ENCODE data around the gene ZC3H13. TPM values are rescaled to one million over a fixed set of nuclear protein-coding genes. Genes with fewer than 3 reads are reported as not detected.

ZC3H13 gene
- total and polyA plus RNA-seq, 2 of the 4 experiments (the other 2 are of a cell fraction): 7.7 to 10.8 TPM

DNA sequence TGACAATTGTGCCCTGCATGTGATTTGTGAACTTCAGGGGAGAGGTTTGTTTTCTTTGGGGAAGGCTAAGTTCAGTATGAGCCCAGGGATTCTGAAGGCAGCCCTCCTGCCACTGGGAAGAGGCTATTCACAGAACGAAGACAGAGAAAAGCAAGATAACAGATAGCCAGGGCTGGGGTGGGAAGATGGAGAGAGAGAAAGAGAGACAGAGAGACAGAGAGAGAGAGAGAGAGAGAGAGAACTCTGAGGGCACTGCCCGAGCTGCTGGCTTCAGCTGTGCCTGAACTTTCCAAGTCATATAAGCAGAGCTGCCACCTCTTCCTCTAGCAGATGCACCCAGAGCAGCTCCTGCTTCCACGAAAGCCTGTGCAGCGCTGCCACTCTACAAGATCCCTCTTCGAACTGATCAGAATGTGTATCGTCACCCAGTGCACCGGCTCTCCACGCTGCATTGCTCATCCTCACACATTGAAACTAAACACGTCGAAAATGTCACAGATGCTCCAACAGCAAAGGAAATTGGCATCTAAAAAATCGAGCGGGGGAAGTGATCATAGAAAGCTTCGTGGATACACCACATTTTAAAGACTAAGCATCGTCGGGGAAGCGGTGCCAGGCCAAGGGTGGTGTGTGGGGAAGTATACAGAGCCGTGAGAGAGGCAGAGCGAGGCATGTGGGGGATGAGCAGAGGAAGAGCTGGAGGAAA, 119.2 kb downstream of the ZC3H13 start:
- H3K9me3 ChIP-seq (ENCODE audit: control insufficient read depth, insufficient read depth, low read length): no peaks in the 10 kb centered on the region
- no peaks in the 10 kb centered on the region for H3K79me1 ChIP-seq (ENCODE audit: low read depth in 1 of 2, low read length in 2 of 2)
- H2BK5ac ChIP-seq (ENCODE audit: low read depth, low read length, poor library complexity, severe bottlenecking): no peak overlapping the region
- POLR2A ChIA-PET (ENCODE audit: unreplicated experiment): no interaction called here
- DNase-seq (no peak), ATAC-seq (ENCODE audit: low read depth) (no peak)
- H3K9me1 ChIP-seq (ENCODE audit: insufficient read depth, low read length): no peaks in the 10 kb centered on the region
- in situ Hi-C loops (cut with MboI; ENCODE audit: low sequenced_read_pairs): no loop called here
- H3K4me2 ChIP-seq (ENCODE audit: low read depth, low read length): no peak overlapping the region
- dilution Hi-C loops (cut with HindIII; ENCODE audit: low sequenced_read_pairs, unreplicated experiment): no loop called here
- H3K27ac ChIP-seq (ENCODE audit: insufficient read depth, low read length): no peak overlapping the region
- no peak overlapping the region for H2BK120ac ChIP-seq (ENCODE audit: low read depth, low read length)
- 60% methylated on average over 9 of the region's 18 CpGs; no CpG with 5 or more reads in 1 of the 2 experiments for WGBS, 2 experiments (ENCODE audit: extremely low coverage in 2 of 2, insufficient read length in 1 of 2)
- no TSS peak for BruUV-seq (replicated peaks)
- no peak overlapping the region for H2BK20ac ChIP-seq (ENCODE audit: low read depth, low read length)
- H3K4ac ChIP-seq (ENCODE audit: low read depth, low read length): no peak overlapping the region
- CTCF ChIA-PET: interaction anchor here (1.7 kb wide), 1 partner anchor 10 kb away, joined by 4 read pairs; no protein-coding TSS in a partner anchor
- H3K9ac ChIP-seq (ENCODE audit: low read depth, low read length): no peak overlapping the region
- no peak overlapping the region for H4K5ac ChIP-seq (ENCODE audit: low read depth, low read length)
- no peak overlapping the region for H2AK5ac ChIP-seq (ENCODE audit: low read depth, low read length)
- no peak overlapping the region for H3K56ac ChIP-seq (ENCODE audit: extremely low read depth, insufficient read depth, low read length)
- no peak overlapping the region for H3K4me3 ChIP-seq (ENCODE audit: insufficient read depth, low read depth, low read length)
- H4K20me1 ChIP-seq (ENCODE audit: insufficient read depth, low read length): no peaks in the 10 kb centered on the region
- intact Hi-C loops (cut with micrococcal nuclease): no loop called here
- peaks cover 40% of the 10 kb centered on the region for H3K27me3 ChIP-seq (ENCODE audit: control insufficient read depth, insufficient read depth, low read length)
- H3K4me1 ChIP-seq (ENCODE audit: control insufficient read depth, insufficient read depth, low read length): no peaks in the 10 kb centered on the region
- no peak overlapping the region for H3K14ac ChIP-seq (replicated peaks; ENCODE audit: low read depth, low read length)
- H3K18ac ChIP-seq (ENCODE audit: low read depth, low read length): no peak overlapping the region
- H4K8ac ChIP-seq (ENCODE audit: low read depth in 2 of 2, low read length in 2 of 2): no peak overlapping the region
- no peaks in the 10 kb centered on the region for H3K36me3 ChIP-seq (ENCODE audit: control insufficient read depth, insufficient read depth, low read length)
- H2AFZ ChIP-seq (replicated peaks; ENCODE audit: low read length, poor library complexity): no peak overlapping the region
- TF ChIP-seq, protein P1, sequence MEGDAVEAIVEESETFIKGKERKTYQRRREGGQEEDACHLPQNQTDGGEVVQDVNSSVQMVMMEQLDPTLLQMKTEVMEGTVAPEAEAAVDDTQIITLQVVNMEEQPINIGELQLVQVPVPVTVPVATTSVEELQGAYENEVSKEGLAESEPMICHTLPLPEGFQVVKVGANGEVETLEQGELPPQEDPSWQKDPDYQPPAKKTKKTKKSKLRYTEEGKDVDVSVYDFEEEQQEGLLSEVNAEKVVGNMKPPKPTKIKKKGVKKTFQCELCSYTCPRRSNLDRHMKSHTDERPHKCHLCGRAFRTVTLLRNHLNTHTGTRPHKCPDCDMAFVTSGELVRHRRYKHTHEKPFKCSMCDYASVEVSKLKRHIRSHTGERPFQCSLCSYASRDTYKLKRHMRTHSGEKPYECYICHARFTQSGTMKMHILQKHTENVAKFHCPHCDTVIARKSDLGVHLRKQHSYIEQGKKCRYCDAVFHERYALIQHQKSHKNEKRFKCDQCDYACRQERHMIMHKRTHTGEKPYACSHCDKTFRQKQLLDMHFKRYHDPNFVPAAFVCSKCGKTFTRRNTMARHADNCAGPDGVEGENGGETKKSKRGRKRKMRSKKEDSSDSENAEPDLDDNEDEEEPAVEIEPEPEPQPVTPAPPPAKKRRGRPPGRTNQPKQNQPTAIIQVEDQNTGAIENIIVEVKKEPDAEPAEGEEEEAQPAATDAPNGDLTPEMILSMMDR (conservative IDR thresholded peaks at IDR 0.05; ENCODE audit: low read depth, low read length): no peak
- TF ChIP-seq POLR2A (IDR thresholded peaks at IDR 0.05; ENCODE audit: low read depth, low read length): no peak
- TF ChIP-seq FOS (IDR thresholded peaks at IDR 0.05; ENCODE audit: low read depth, low read length): no peak
- no peak for TF ChIP-seq SMC3 (IDR thresholded peaks at IDR 0.05; ENCODE audit: low read depth, low read length)
- TF ChIP-seq, protein P2, sequence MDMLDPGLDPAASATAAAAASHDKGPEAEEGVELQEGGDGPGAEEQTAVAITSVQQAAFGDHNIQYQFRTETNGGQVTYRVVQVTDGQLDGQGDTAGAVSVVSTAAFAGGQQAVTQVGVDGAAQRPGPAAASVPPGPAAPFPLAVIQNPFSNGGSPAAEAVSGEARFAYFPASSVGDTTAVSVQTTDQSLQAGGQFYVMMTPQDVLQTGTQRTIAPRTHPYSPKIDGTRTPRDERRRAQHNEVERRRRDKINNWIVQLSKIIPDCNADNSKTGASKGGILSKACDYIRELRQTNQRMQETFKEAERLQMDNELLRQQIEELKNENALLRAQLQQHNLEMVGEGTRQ (IDR thresholded peaks at IDR 0.05; ENCODE audit: low read depth, low read length): no peak
- no peak for TF ChIP-seq MAZ (IDR thresholded peaks at IDR 0.05; ENCODE audit: borderline replicate concordance, low read depth, low read length)
- TF ChIP-seq MXI1 (IDR thresholded peaks at IDR 0.05; ENCODE audit: borderline replicate concordance, low read depth, low read length): no peak
- no peak for TF ChIP-seq RFX5 (IDR thresholded peaks at IDR 0.05; ENCODE audit: low read depth, low read length)
- TF ChIP-seq RAD21 (IDR thresholded peaks at IDR 0.05; ENCODE audit: low read length): no peak
- no peak for TF ChIP-seq RCOR1 (IDR thresholded peaks at IDR 0.05; ENCODE audit: insufficient replicate concordance, low read length)
- H3K23ac ChIP-seq (ENCODE audit: low read depth, low read length): no peak overlapping the region; the same call in 1 of the 2 replicates
- H4K91ac ChIP-seq (ENCODE audit: insufficient read depth, low read depth, low read length): no peak overlapping the region
- no peak overlapping the region for H2BK15ac ChIP-seq (ENCODE audit: low read depth, low read length)
- H2AK9ac ChIP-seq (replicated peaks; ENCODE audit: low read depth, low read length, poor library complexity): no peak overlapping the region

Data from IMR-90 (cell line).